HG02798 (cell line): ENCODE measurements around the gene DSN1.

Source experiments
- ATAC-seq: cut with Tn5 transposase; IDR thresholded peaks from one replicate; pipeline ENCODE4 v1.9.1; 2021; ENCODE audit warnings: mild to moderate bottlenecking; ENCODE audit not compliant: unreplicated experiment, poor library complexity

Gene DSN1

GRCh38 chr20:36703530-36703929 is 70.0 kb downstream of the DSN1 start:
- no peak for ATAC-seq
